Common myeloid progenitor, CD34-positive (primary cell): ENCODE measurements around the gene GJD3.
A peak's percentile ranks its signal among the peaks of the same experiment; 100 is the strongest.
"Not testable (repeated sequence)": the region's sequence is repeated elsewhere in the genome, so short reads cannot be mapped to it uniquely, and the experiment has no call there.

Source experiments
- CTCF ChIA-PET: fragments of 350-600 bp; sonication (Branson Sonifier 250); formaldehyde crosslinking; loops from one replicate; lab custom pipeline; 2021; ENCODE audit warnings: antibody characterized with exemption; lab: Charles Lee
- POLR2A ChIA-PET: fragments of 350-600 bp; sonication (Branson Sonifier 250); formaldehyde crosslinking; loops from one replicate; lab custom pipeline; 2021; ENCODE audit warnings: antibody characterized with exemption; lab: Charles Lee
- DNase-seq, 3 donors: peaks; one replicate each; pipeline versions ENCODE4 v3.0.0 to v3.0.0-alpha.2; 2013
- H3K27ac ChIP-seq, 2 experiments: 1 replicate in 1 of 2; 2 replicates in 1 of 2; pipeline ENCODE4 v1.7.0; 2013; ENCODE audit warnings: inconsistent platforms in 2 of 2, low read length in 2 of 2, mild to moderate bottlenecking in 2 of 2, low read depth in 1 of 2, moderate library complexity in 1 of 2; ENCODE audit not compliant: severe bottlenecking in 2 of 2, insufficient read depth in 1 of 2, poor library complexity in 1 of 2
- H3K27me3 ChIP-seq, 5 experiments: replicated peaks in 2 of 5; 1 replicate in 3 of 5; 2 replicates in 2 of 5; pipeline versions ENCODE4 v1.6.1 to v1.7.0; 2013; ENCODE audit warnings: low read length in 4 of 5, mild to moderate bottlenecking in 2 of 5, moderate library complexity in 2 of 5, inconsistent platforms in 1 of 5; ENCODE audit not compliant: insufficient read depth in 5 of 5, control insufficient read depth in 4 of 5
- H3K36me3 ChIP-seq, 4 experiments: 1 replicate in 2 of 4; 2 replicates in 2 of 4; pipeline versions ENCODE4 v1.6.1 to v1.7.0; 2013; ENCODE audit warnings: low read length in 3 of 4, control low read depth in 1 of 4, mild to moderate bottlenecking in 1 of 4; ENCODE audit not compliant: control insufficient read depth in 4 of 4, insufficient read depth in 4 of 4
- H3K4me1 ChIP-seq, 4 experiments: 1 replicate in 3 of 4; 2 replicates in 1 of 4; pipeline versions ENCODE4 v1.6.1 to v1.7.1; 2013; ENCODE audit warnings: low read length in 3 of 4, mild to moderate bottlenecking in 3 of 4, control low read depth in 1 of 4, inconsistent platforms in 1 of 4, moderate library complexity in 1 of 4; ENCODE audit not compliant: control insufficient read depth in 4 of 4, insufficient read depth in 4 of 4; ENCODE audit errors: control extremely low read depth in 1 of 4
- H3K4me3 ChIP-seq, 7 experiments: 1 replicate in 4 of 7; 2 replicates in 3 of 7; pipeline versions ENCODE4 v1.5.1 to v1.7.0; 2013; ENCODE audit warnings: mild to moderate bottlenecking in 7 of 7, low read length in 6 of 7, moderate library complexity in 6 of 7, inconsistent platforms in 2 of 7, low read depth in 2 of 7, control low read depth in 1 of 7; ENCODE audit not compliant: insufficient read depth in 4 of 7, control insufficient read depth in 1 of 7; ENCODE audit errors: extremely low read depth in 1 of 7
- H3K9me3 ChIP-seq, 5 experiments: 1 replicate in 4 of 5; 2 replicates in 1 of 5; pipeline versions ENCODE4 v1.6.1 to v1.7.1; 2013; ENCODE audit warnings: low read length in 4 of 5, mild to moderate bottlenecking in 2 of 5, inconsistent platforms in 1 of 5, low read depth in 1 of 5, moderate library complexity in 1 of 5; ENCODE audit not compliant: control insufficient read depth in 4 of 5, insufficient read depth in 2 of 5; ENCODE audit errors: control extremely low read depth in 1 of 5
- WGBS: methylation state at CpG from one replicate; pipeline ENCODE4 v1.1.5; 2013; ENCODE audit not compliant: insufficient coverage; 5-methylcytosine and 5-hydroxymethylcytosine counted together

GJD3 gene

GRCh38 chr17:40407460-40407859 lies 42.9 kb upstream of the GJD3 start:
- no peak overlapping the region for H3K27ac ChIP-seq
- H3K9me3 ChIP-seq: no peaks in the 10 kb centered on the region
- ChIA-PET POLR2A (no interaction called here), CTCF (interaction anchor here (0.7 to 2.8 kb wide), 4 partner anchors 9 to 73 kb away, joined by 3 to 9 read pairs (median 4); no protein-coding TSS in a partner anchor)
- no peak overlapping the region for H3K4me3 ChIP-seq
- no peak for DNase-seq
- no CpG with 5 or more reads among the region's 3 CpGs for WGBS
- H3K36me3 ChIP-seq: peaks cover 7 to 83% (median 28%) of the 10 kb centered on the region in 4 experiments
- H3K4me1 ChIP-seq: no peaks in the 10 kb centered on the region
- H3K27me3 ChIP-seq: no peaks in the 10 kb centered on the region

- WGBS: 88% methylated on average over 3 of the region's 3 CpGs
- Histone ChIP-seq H3K27ac (no peak overlapping the region), H3K4me1 (no peaks in the 10 kb centered on the region), H3K36me3 (peaks cover 12 to 88% (median 25%) of the 10 kb centered on the region in 4 experiments), H3K9me3 (no peaks in the 10 kb centered on the region), H3K27me3 (no peaks in the 10 kb centered on the region), H3K4me3 (no peak overlapping the region)
- ChIA-PET CTCF (no interaction called here), POLR2A (no interaction called here)
- DNase-seq: no peak
These were observed 39.5 kb upstream of the GJD3 start for GRCh38 chr17:40404003-40404402.

GRCh38 chr17:40402668-40403067 lies 38.1 kb upstream of the GJD3 start:
- POLR2A ChIA-PET: interaction anchor here (0.5 kb wide), 1 partner anchor 24 kb away, joined by 3 read pairs; no protein-coding TSS in a partner anchor

GRCh38 chr17:40399185-40399584 lies 34.6 kb upstream of the GJD3 start:
- Histone ChIP-seq H3K27ac (no peak overlapping the region), H3K27me3 (no peaks in the 10 kb centered on the region), H3K9me3 (no peaks in the 10 kb centered on the region), H3K36me3 (peaks cover 9 to 92% (median 24%) of the 10 kb centered on the region in 4 experiments), H3K4me3 (no peak overlapping the region), H3K4me1 (no peaks in the 10 kb centered on the region)
- ChIA-PET CTCF (interaction anchor here (0.6 to 5.8 kb wide), 7 partner anchors 9 to 179 kb away, joined by 3 to 51 read pairs (median 3); partner anchors contain the start of gene TOP2A), POLR2A (no interaction called here)
- WGBS: no CpG with 5 or more reads among the region's 4 CpGs
- peak; percentile 65 to 77 (median 75) for DNase-seq

More at GRCh38 chr17:40402668-40403067, 38.1 kb upstream of the GJD3 start:
- Histone ChIP-seq H3K27me3 (no peaks in the 10 kb centered on the region), H3K4me3 (no peak overlapping the region), H3K4me1 (no peaks in the 10 kb centered on the region), H3K27ac (no peak overlapping the region), H3K36me3 (peaks cover 12 to 88% (median 22%) of the 10 kb centered on the region in 4 experiments), H3K9me3 (no peaks in the 10 kb centered on the region)
- CTCF ChIA-PET: interaction anchor here (0.9 to 5.8 kb wide), 5 partner anchors 12 to 130 kb away, joined by 3 to 51 read pairs (median 5); partner anchors contain the start of gene TOP2A
- WGBS: 91% methylated on average over 1 of the region's 1 CpG
- no peak for DNase-seq

- POLR2A ChIA-PET, H3K4me3 ChIP-seq, DNase-seq, H3K4me1 ChIP-seq, H3K9me3 ChIP-seq, H3K27ac ChIP-seq, H3K27me3 ChIP-seq: not testable (repeated sequence)
- 100% methylated on average over 3 of the region's 3 CpGs for WGBS
- CTCF ChIA-PET: interaction anchor here (0.6 kb wide), 1 partner anchor 58 kb away, joined by 5 read pairs; no protein-coding TSS in a partner anchor
- peaks cover 3 to 41% (median 15%) of the 10 kb centered on the region in 4 experiments for H3K36me3 ChIP-seq
These were observed 22.0 kb upstream of the GJD3 start for GRCh38 chr17:40386555-40386954.

- peaks cover 0 to 1% (median under 1%) of the 10 kb centered on the region in 4 experiments for H3K4me1 ChIP-seq
- no peak overlapping the region for H3K4me3 ChIP-seq
- H3K27ac ChIP-seq: no peak overlapping the region
- no peak for DNase-seq
- 100% methylated on average over 4 of the region's 4 CpGs for WGBS
- POLR2A ChIA-PET: no interaction called here
- H3K9me3 ChIP-seq: no peaks in the 10 kb centered on the region
- H3K27me3 ChIP-seq: no peaks in the 10 kb centered on the region
- CTCF ChIA-PET: interaction anchor here (0.7 to 1.1 kb wide), 2 partner anchors 112 to 165 kb away, joined by 3 to 4 read pairs; no protein-coding TSS in a partner anchor
- H3K36me3 ChIP-seq: no peaks in the 10 kb centered on the region
These were observed 17.7 kb upstream of the GJD3 start for GRCh38 chr17:40382251-40382650.

GRCh38 chr17:40378966-40379365 lies 14.4 kb upstream of the GJD3 start:
- 99% methylated on average over 6 of the region's 7 CpGs for WGBS
- no peak for DNase-seq
- Histone ChIP-seq H3K4me1 (peaks cover 3 to 8% (median 6%) of the 10 kb centered on the region in 4 experiments), H3K27me3 (no peaks in the 10 kb centered on the region), H3K36me3 (no peaks in the 10 kb centered on the region), H3K27ac (no peak overlapping the region), H3K9me3 (no peaks in the 10 kb centered on the region), H3K4me3 (no peak overlapping the region)
- POLR2A ChIA-PET: interaction anchor here (0.6 kb wide), 1 partner anchor 24 kb away, joined by 3 read pairs; no protein-coding TSS in a partner anchor
- CTCF ChIA-PET: no interaction called here
